ENCODE measurements around the gene MAP2K3.

The MAP2K3 gene

GRCh38 chr17:21357281-21357680 is 72.8 kb downstream of the MAP2K3 start:
- Mint-ChIP-seq H3K27ac (no peak overlapping the region), H3K36me3 (ENCODE audit: low read depth) (no peaks in the 10 kb centered on the region), H3K4me3 (no peak overlapping the region), H3K9me3 (no peaks in the 10 kb centered on the region), H3K4me1 (ENCODE audit: low read depth) (no peaks in the 10 kb centered on the region), H3K27me3 (no peaks in the 10 kb centered on the region)
- DNase-seq = no peak

GRCh38 chr17:21357696-21358656 is 73.5 kb downstream of the MAP2K3 start:
- DNase-seq = no peak
- Mint-ChIP-seq H3K27me3 (no peaks in the 10 kb centered on the region), H3K4me3 (no peak overlapping the region), H3K4me1 (ENCODE audit: low read depth) (no peaks in the 10 kb centered on the region), H3K9me3 (no peaks in the 10 kb centered on the region), H3K36me3 (ENCODE audit: low read depth) (no peaks in the 10 kb centered on the region), H3K27ac (no peak overlapping the region)

DNA sequence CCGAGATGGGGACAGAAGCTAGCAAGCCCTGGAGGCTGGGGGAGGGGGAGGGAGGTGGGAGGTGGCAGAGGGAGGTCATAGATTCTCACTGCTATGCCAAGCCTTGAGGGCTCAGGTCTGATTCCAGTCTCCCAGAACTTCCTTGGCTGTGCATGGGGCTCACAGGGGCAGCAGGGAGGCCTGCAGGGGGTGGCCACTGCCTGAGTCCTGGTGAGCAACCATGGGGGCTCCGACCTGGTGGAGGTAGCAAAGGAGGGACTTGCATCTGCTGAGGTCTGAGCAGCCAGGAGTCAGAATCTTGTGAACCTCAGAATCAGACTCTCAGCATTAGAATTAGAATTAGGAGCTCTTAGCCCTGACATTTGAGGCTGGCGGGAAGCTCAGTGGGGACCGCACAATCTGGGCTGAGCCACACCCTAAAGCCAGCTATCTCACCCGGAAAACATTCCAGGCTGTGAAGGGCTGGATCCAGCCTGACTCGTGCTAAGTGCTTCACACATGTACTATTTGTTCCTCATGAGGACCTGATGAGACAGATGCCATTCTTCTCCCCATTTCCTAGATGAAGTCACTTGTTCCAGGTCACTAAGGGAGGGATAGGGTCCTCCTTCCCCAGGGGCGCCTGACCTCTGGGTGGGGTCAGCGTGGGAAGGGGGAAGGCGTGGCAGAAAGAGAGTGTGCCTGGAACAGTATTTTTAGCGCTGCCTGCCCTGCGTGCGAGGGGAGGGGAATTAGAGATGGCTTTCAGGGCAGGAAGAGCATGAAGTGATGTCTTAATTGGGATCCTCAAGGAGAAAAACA is 74.4 kb downstream of the MAP2K3 start:
- no peaks in the 10 kb centered on the region for H3K27me3 Mint-ChIP-seq
- H3K4me1 Mint-ChIP-seq (ENCODE audit: low read depth) = no peaks in the 10 kb centered on the region
- no peak overlapping the region for H3K4me3 Mint-ChIP-seq
- H3K27ac Mint-ChIP-seq = no peak overlapping the region
- no peaks in the 10 kb centered on the region for H3K36me3 Mint-ChIP-seq (ENCODE audit: low read depth)
- no peaks in the 10 kb centered on the region for H3K9me3 Mint-ChIP-seq
- DNase-seq = no peak

GRCh38 chr17:21359483-21359840 is 75.0 kb downstream of the MAP2K3 start:
- Mint-ChIP-seq H3K27ac (no peak overlapping the region), H3K36me3 (ENCODE audit: low read depth) (no peaks in the 10 kb centered on the region), H3K4me3 (no peak overlapping the region), H3K4me1 (ENCODE audit: low read depth) (no peaks in the 10 kb centered on the region), H3K9me3 (no peaks in the 10 kb centered on the region), H3K27me3 (no peaks in the 10 kb centered on the region)
- DNase-seq = no peak

- H3K36me3 Mint-ChIP-seq (ENCODE audit: low read depth) = no peaks in the 10 kb centered on the region
Measured at GRCh38 chr17:21360048-21360447, 75.5 kb downstream of the MAP2K3 start.

GRCh38 chr17:21361020-21361809 is 76.7 kb downstream of the MAP2K3 start:
- H3K27ac Mint-ChIP-seq = no peak overlapping the region
- H3K36me3 Mint-ChIP-seq (ENCODE audit: low read depth) = no peaks in the 10 kb centered on the region
- H3K4me3 Mint-ChIP-seq = no peak overlapping the region
- DNase-seq = no peak
- no peaks in the 10 kb centered on the region for H3K4me1 Mint-ChIP-seq (ENCODE audit: low read depth)
- H3K27me3 Mint-ChIP-seq = no peaks in the 10 kb centered on the region
- H3K9me3 Mint-ChIP-seq = no peaks in the 10 kb centered on the region

More at GRCh38 chr17:21360048-21360447, 75.5 kb downstream of the MAP2K3 start:
- Mint-ChIP-seq H3K4me3 (no peak overlapping the region), H3K9me3 (no peaks in the 10 kb centered on the region), H3K27me3 (no peaks in the 10 kb centered on the region), H3K27ac (no peak overlapping the region), H3K4me1 (ENCODE audit: low read depth) (no peaks in the 10 kb centered on the region)
- DNase-seq = no peak

DNA sequence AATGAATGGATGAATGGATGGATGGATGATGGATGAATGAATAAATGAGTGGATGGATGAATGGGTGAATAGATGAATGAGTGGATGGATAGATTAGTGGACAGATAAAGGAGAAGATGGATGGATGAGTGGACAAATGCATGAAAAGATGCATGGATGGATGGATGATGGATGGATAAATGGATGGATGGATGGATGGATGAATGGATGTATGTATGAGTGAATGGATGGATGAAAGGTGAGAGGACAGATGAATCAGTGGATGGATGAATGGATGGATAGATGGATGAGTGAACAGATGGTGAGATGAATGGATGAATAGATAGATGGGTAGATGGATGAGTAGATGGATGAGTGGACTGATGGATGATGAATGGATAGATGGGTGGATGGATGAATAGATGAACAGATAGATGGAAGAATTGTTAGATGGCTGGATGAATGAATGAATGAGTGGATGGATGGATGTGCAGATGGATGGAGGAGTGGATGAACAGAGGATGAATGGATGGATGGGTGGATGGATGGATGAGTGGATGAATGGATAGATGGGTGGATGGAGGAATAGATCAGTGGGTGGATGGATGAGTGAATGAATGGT is 77.9 kb downstream of the MAP2K3 start:
- no peaks in the 10 kb centered on the region for H3K9me3 Mint-ChIP-seq
- no peak overlapping the region for H3K27ac Mint-ChIP-seq
- no peak for DNase-seq
- no peak overlapping the region for H3K4me3 Mint-ChIP-seq
- H3K27me3 Mint-ChIP-seq = no peaks in the 10 kb centered on the region
- no peaks in the 10 kb centered on the region for H3K4me1 Mint-ChIP-seq (ENCODE audit: low read depth)
- no peaks in the 10 kb centered on the region for H3K36me3 Mint-ChIP-seq (ENCODE audit: low read depth)

DNA sequence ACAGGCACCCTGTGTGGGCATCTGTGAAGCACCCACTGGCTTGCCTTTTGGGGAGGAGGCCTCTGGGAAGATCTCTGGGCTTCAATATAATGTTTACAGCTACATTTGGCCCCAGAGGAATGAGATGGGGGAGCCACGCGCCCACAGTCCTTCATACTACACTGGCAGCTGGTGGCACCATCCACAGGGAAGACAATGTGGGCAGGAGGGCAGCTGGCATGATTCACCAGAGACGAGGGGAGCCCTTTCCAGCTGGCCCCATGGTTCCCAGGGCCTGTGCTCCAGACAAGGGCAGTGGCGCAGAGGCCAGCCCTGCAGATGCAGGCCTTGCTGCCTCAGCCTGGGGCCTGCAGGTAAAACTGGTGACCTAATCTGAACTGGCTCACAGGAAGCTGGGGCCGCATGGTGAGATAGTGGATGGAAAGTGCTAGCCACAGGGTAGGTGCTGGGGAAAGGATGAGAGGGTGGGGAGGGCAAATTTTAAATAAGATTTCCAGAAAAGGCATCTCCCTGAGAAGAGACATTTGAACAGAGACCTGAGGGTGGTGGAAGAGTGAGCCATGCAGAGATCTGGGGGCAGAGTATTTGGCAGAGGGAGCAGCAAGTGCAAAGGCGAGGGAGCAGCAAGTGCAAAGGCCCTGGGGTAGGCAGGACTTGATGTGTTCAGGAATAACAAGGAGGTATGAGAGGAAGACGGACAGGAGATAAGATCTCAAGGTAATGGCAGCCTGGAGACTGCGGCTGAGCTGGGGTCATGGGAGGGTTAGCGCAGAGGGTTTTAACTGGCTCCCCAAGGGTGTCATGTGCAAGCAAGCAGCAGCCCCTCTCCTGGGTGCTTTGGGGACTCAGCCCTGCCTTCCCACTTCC is 79.5 kb downstream of the MAP2K3 start:
- no peaks in the 10 kb centered on the region for H3K36me3 Mint-ChIP-seq (ENCODE audit: low read depth)
- no peak overlapping the region for H3K27ac Mint-ChIP-seq
- H3K27me3 Mint-ChIP-seq = peaks cover 2% of the 10 kb centered on the region
- no peak for DNase-seq
- no peaks in the 10 kb centered on the region for H3K9me3 Mint-ChIP-seq
- no peak overlapping the region for H3K4me3 Mint-ChIP-seq
- no peaks in the 10 kb centered on the region for H3K4me1 Mint-ChIP-seq (ENCODE audit: low read depth)
